GM19467 (cell line): ENCODE measurements around the gene NRDC.

Source experiments
- ATAC-seq: cut with Tn5 transposase; IDR thresholded peaks from one replicate; pipeline ENCODE4 v1.9.1; 2021; ENCODE audit warnings: mild to moderate bottlenecking, moderate library complexity; ENCODE audit not compliant: unreplicated experiment

NRDC gene

GRCh38 chr1:51776408-51776807, 102.1 kb downstream of the NRDC start:
- ATAC-seq = no peak

- ATAC-seq = no peak
Observed at GRCh38 chr1:51768971-51769588, 109.4 kb downstream of the NRDC start.

GRCh38 chr1:51761351-51761750, 117.2 kb downstream of the NRDC start:
- no peak for ATAC-seq

- no peak for ATAC-seq
Observed at GRCh38 chr1:51760872-51761271, 117.7 kb downstream of the NRDC start.

- ATAC-seq = no peak
Observed at GRCh38 chr1:51758310-51758709, 120.2 kb downstream of the NRDC start.

- ATAC-seq = no peak
Observed at GRCh38 chr1:51756290-51756689, 122.2 kb downstream of the NRDC start.

- no peak for ATAC-seq
Observed at GRCh38 chr1:51755437-51755836, 123.1 kb downstream of the NRDC start.

GRCh38 chr1:51754666-51755065, 123.9 kb downstream of the NRDC start:
- no peak for ATAC-seq

- no peak for ATAC-seq
Observed at GRCh38 chr1:51753969-51754368, 124.6 kb downstream of the NRDC start.

- no peak for ATAC-seq
Observed at GRCh38 chr1:51752073-51752948, 126.2 kb downstream of the NRDC start.

GRCh38 chr1:51750729-51751128, 127.8 kb downstream of the NRDC start:
- no peak for ATAC-seq

- ATAC-seq = no peak
Observed at GRCh38 chr1:51750218-51750617, 128.3 kb downstream of the NRDC start.

GRCh38 chr1:51749151-51749550, 129.4 kb downstream of the NRDC start:
- no peak for ATAC-seq

GRCh38 chr1:51745304-51745570, 133.3 kb downstream of the NRDC start:
- ATAC-seq = no peak

- no peak for ATAC-seq
Observed at GRCh38 chr1:51744506-51745303, 133.8 kb downstream of the NRDC start.

GRCh38 chr1:51741121-51741681, 137.3 kb downstream of the NRDC start:
- ATAC-seq = no peak

GRCh38 chr1:51740652-51741051, 137.9 kb downstream of the NRDC start:
- no peak for ATAC-seq
